GM18858 (cell line): Measurements from ENCODE around the gene SYNGR1.
"Not testable (repeated sequence)": the region's sequence is repeated elsewhere in the genome, so short reads cannot be mapped to it uniquely, and the experiment has no call there.

Experiments
- ATAC-seq: cut with Tn5 transposase; IDR thresholded peaks from one replicate; pipeline ENCODE4 v1.9.1; 2021; ENCODE audit not compliant: unreplicated experiment

SYNGR1 gene

GRCh38 chr22:39350757-39351688 lies 1.2 kb downstream of the SYNGR1 start:
- no peak for ATAC-seq

- ATAC-seq: no peak
Measured at GRCh38 chr22:39351689-39352214, 2.0 kb downstream of the SYNGR1 start.

- ATAC-seq: no peak
Measured at GRCh38 chr22:39352306-39352891, 2.6 kb downstream of the SYNGR1 start.

- no peak for ATAC-seq
Measured at GRCh38 chr22:39353346-39353745, 3.6 kb downstream of the SYNGR1 start.

GRCh38 chr22:39355080-39355479 lies 5.3 kb downstream of the SYNGR1 start:
- no peak for ATAC-seq

- ATAC-seq: not testable (repeated sequence)
Measured at GRCh38 chr22:39355805-39356204, 6.0 kb downstream of the SYNGR1 start.

- no peak for ATAC-seq
Measured at GRCh38 chr22:39356464-39356863, 6.7 kb downstream of the SYNGR1 start.

- not testable (repeated sequence) for ATAC-seq
Measured at GRCh38 chr22:39357110-39358108, 7.6 kb downstream of the SYNGR1 start.

GRCh38 chr22:39358197-39358596 lies 8.4 kb downstream of the SYNGR1 start:
- ATAC-seq: not testable (repeated sequence)

GRCh38 chr22:39359659-39360195 lies 9.9 kb downstream of the SYNGR1 start:
- no peak for ATAC-seq

GRCh38 chr22:39360242-39360641 lies 10.5 kb downstream of the SYNGR1 start:
- no peak for ATAC-seq

GRCh38 chr22:39360674-39361413 lies 11.1 kb downstream of the SYNGR1 start:
- ATAC-seq: no peak

- no peak for ATAC-seq
Measured at GRCh38 chr22:39361496-39361895, 11.7 kb downstream of the SYNGR1 start.

GRCh38 chr22:39362271-39362670 lies 12.5 kb downstream of the SYNGR1 start:
- ATAC-seq: no peak

GRCh38 chr22:39362932-39363331 lies 13.1 kb downstream of the SYNGR1 start:
- no peak for ATAC-seq

GRCh38 chr22:39363751-39364515 lies 14.1 kb downstream of the SYNGR1 start:
- no peak for ATAC-seq

GRCh38 chr22:39364714-39365491 lies 15.1 kb downstream of the SYNGR1 start:
- ATAC-seq: no peak

- no peak for ATAC-seq
Measured at GRCh38 chr22:39365492-39365780, 15.6 kb downstream of the SYNGR1 start.

- ATAC-seq: no peak
Measured at GRCh38 chr22:39367035-39367434, 17.2 kb downstream of the SYNGR1 start.
